Cardiac fibroblast (primary cell): ENCODE results near the gene YTHDC2.
"Not testable (repeated sequence)": the region's sequence is repeated elsewhere in the genome, so short reads cannot be mapped to it uniquely, and the experiment has no call there.

Experiments used
- DNase-seq, 2 donors: peaks; one replicate each; pipeline versions ENCODE4 v3.0.0 to v3.0.0-alpha.2; 2010; ENCODE audit warnings: low read depth in 2 of 2
- H3K4me3 ChIP-seq, 2 donors: replicated peaks in 1 of 2; 1 replicate in 1 of 2; 2 replicates in 1 of 2; pipeline ENCODE4 v1.5.1; 2011; ENCODE audit warnings: low read depth in 2 of 2, low read length in 2 of 2, mild to moderate bottlenecking in 2 of 2, moderate library complexity in 1 of 2
- CTCF ChIP-seq: IDR thresholded peaks from one replicate; pipeline ENCODE4 v1.5.1; 2011; ENCODE audit warnings: low read depth, mild to moderate bottlenecking, low read length, inconsistent platforms

YTHDC2 gene

GRCh38 chr5:113598150-113598549 lies 84.7 kb downstream of the YTHDC2 start:
- TF ChIP-seq CTCF, result no peak
- no peak for DNase-seq
- no peak overlapping the region for H3K4me3 ChIP-seq

GRCh38 chr5:113598926-113599325 lies 85.4 kb downstream of the YTHDC2 start:
- TF ChIP-seq CTCF, result no peak
- H3K4me3 ChIP-seq, result no peak overlapping the region
- no peak for DNase-seq

- H3K4me3 ChIP-seq, result no peak overlapping the region
- DNase-seq, result no peak
- TF ChIP-seq CTCF, result no peak
Observed at GRCh38 chr5:113600255-113600905, 86.9 kb downstream of the YTHDC2 start.

GRCh38 chr5:113601423-113601822 lies 87.9 kb downstream of the YTHDC2 start:
- H3K4me3 ChIP-seq, result no peak overlapping the region
- TF ChIP-seq CTCF, result no peak
- DNase-seq, result no peak

- DNase-seq, H3K4me3 ChIP-seq: not testable (repeated sequence)
Observed at GRCh38 chr5:113603246-113603645, 89.8 kb downstream of the YTHDC2 start.

GRCh38 chr5:113606298-113607134 lies 93.0 kb downstream of the YTHDC2 start:
- H3K4me3 ChIP-seq, result peak overlapping the region in 1 of 2 donors; percentile 33
- DNase-seq, result peak; percentile 79

More at GRCh38 chr5:113606298-113607134, 93.0 kb downstream of the YTHDC2 start:
- TF ChIP-seq CTCF, result peak; percentile 62
